Osteoblast (primary cell): ENCODE results near the gene JUP. TPM values are rescaled to one million over a fixed set of nuclear protein-coding genes. Genes with fewer than 3 reads are reported as not detected.

Source experiments
- DNase-seq: peaks from one replicate; pipeline ENCODE4 v3.0.0; 2011; ENCODE audit warnings: low spot score, mixed read lengths; ENCODE audit not compliant: insufficient read length; ENCODE audit errors: missing footprints
- H2AFZ ChIP-seq: 2 replicates; pipeline ENCODE4 v1.6.0; 2011; ENCODE audit warnings: mild to moderate bottlenecking, low read length
- H3K27ac ChIP-seq: 2 replicates; pipeline ENCODE4 v1.5.1; 2011; ENCODE audit warnings: mild to moderate bottlenecking, low read depth, low read length, moderate library complexity
- H3K27me3 ChIP-seq: 2 replicates; pipeline ENCODE4 v1.6.0; 2012; ENCODE audit warnings: mild to moderate bottlenecking, control low read depth, inconsistent platforms, low read length, moderate library complexity; ENCODE audit not compliant: insufficient read depth
- H3K36me3 ChIP-seq: 2 replicates; pipeline ENCODE4 v1.5.1; 2011; ENCODE audit warnings: mild to moderate bottlenecking, low read length, control low read depth, moderate library complexity; ENCODE audit not compliant: insufficient read depth
- H3K4me1 ChIP-seq: 2 replicates; pipeline ENCODE4 v1.5.1; 2011; ENCODE audit warnings: mild to moderate bottlenecking, low read length, control low read depth, moderate library complexity; ENCODE audit not compliant: insufficient read depth
- H3K4me2 ChIP-seq: 2 replicates; pipeline ENCODE4 v1.6.0; 2011; ENCODE audit warnings: mild to moderate bottlenecking, low read length; ENCODE audit not compliant: insufficient read depth
- H3K4me3 ChIP-seq: fragments of 200-600 bp; sonication (generic); 3 replicates; pipeline ENCODE4 v1.5.1; 2012; ENCODE audit warnings: mild to moderate bottlenecking, low read length, inconsistent platforms; ENCODE audit not compliant: insufficient read depth
- H3K79me2 ChIP-seq: 2 replicates; pipeline ENCODE4 v1.6.0; 2012; ENCODE audit warnings: mild to moderate bottlenecking, low read length, control low read depth, inconsistent platforms; ENCODE audit not compliant: insufficient read depth
- H3K9me3 ChIP-seq: 2 replicates; pipeline ENCODE4 v1.5.1; 2011; ENCODE audit warnings: low read depth, low read length, control low read depth
- H4K20me1 ChIP-seq: 2 replicates; pipeline ENCODE4 v1.6.0; 2012; ENCODE audit warnings: mild to moderate bottlenecking, low read length, control low read depth; ENCODE audit not compliant: insufficient read depth
- CTCF ChIP-seq: IDR thresholded peaks from 2 replicates; pipeline ENCODE4 v1.5.1; 2011; ENCODE audit warnings: mild to moderate bottlenecking, low read depth, low read length, moderate library complexity; ENCODE audit errors: extremely low read depth
- total RNA-seq: library from RNA; depleted of rRNA; stranded (reverse); fragments of >200 nt; gene quantifications from 2 replicates; pipeline ENCODE4 v1.2.3, GENCODE V29; 2012

JUP gene
- total RNA-seq, 1 donor, result 24.2 TPM

- TF ChIP-seq CTCF, result no peak
- Histone ChIP-seq H3K4me2 (peak overlapping the region; percentile 59), H3K27ac (no peak overlapping the region), H3K4me3 (peak overlapping the region; percentile 53), H3K9me3 (no peaks in the 10 kb centered on the region), H3K27me3 (peaks cover 64% of the 10 kb centered on the region), H3K36me3 (no peaks in the 10 kb centered on the region), H3K4me1 (peaks cover 10% of the 10 kb centered on the region), H2AFZ (peak overlapping the region; percentile 51), H3K79me2 (no peaks in the 10 kb centered on the region), H4K20me1 (no peaks in the 10 kb centered on the region)
- peak; percentile 70 for DNase-seq
These were observed 51.6 kb downstream of the JUP start for GRCh38 chr17:41734949-41735313.

GRCh38 chr17:41734139-41734948 is 52.2 kb downstream of the JUP start, which contains the start of gene HAP1:
TSS of gene HAP1 (minus strand) at chr17:41734643. CDS start at chr17:41734634, 9 bp downstream.
- no peak for TF ChIP-seq CTCF
- H3K4me3 ChIP-seq, result peak within 1 kb of the TSS; percentile 53
- H4K20me1 ChIP-seq, result no peaks in the 10 kb centered on the region
- H3K27ac ChIP-seq, result no peak within 1 kb of the TSS
- no peaks in the 10 kb centered on the region for H3K79me2 ChIP-seq
- peak within 1 kb of the TSS; percentile 51 for H2AFZ ChIP-seq
- H3K4me1 ChIP-seq, result peaks cover 7% of the 10 kb centered on the region
- H3K4me2 ChIP-seq, result peak within 1 kb of the TSS; percentile 59
- peak; percentile 89 for DNase-seq
- H3K36me3 ChIP-seq, result no peaks in the 10 kb centered on the region
- peaks cover 64% of the 10 kb centered on the region for H3K27me3 ChIP-seq
- H3K9me3 ChIP-seq, result no peaks in the 10 kb centered on the region

GRCh38 chr17:41733348-41734138 is 53.0 kb downstream of the JUP start:
- Histone ChIP-seq H2AFZ (no peak overlapping the region), H3K4me3 (no peak overlapping the region), H3K27ac (no peak overlapping the region), H3K4me1 (peaks cover 7% of the 10 kb centered on the region), H4K20me1 (no peaks in the 10 kb centered on the region), H3K9me3 (no peaks in the 10 kb centered on the region), H3K79me2 (no peaks in the 10 kb centered on the region), H3K4me2 (no peak overlapping the region), H3K27me3 (peaks cover 64% of the 10 kb centered on the region), H3K36me3 (no peaks in the 10 kb centered on the region)
- peak; percentile 63 for DNase-seq
- TF ChIP-seq CTCF, result no peak

- H3K27ac ChIP-seq, result no peak overlapping the region
- no peak for DNase-seq
- no peaks in the 10 kb centered on the region for H3K36me3 ChIP-seq
- peaks cover 54% of the 10 kb centered on the region for H3K27me3 ChIP-seq
- no peak overlapping the region for H3K4me2 ChIP-seq
- no peaks in the 10 kb centered on the region for H4K20me1 ChIP-seq
- H3K4me1 ChIP-seq, result peaks cover 4% of the 10 kb centered on the region
- no peaks in the 10 kb centered on the region for H3K79me2 ChIP-seq
- H3K4me3 ChIP-seq, result no peak overlapping the region
- no peak for TF ChIP-seq CTCF
- no peak overlapping the region for H2AFZ ChIP-seq
- no peaks in the 10 kb centered on the region for H3K9me3 ChIP-seq
These were observed 54.7 kb downstream of the JUP start for GRCh38 chr17:41731836-41732235.
